Activated CD4-positive, alpha-beta T cell treated with anti-CD3 and anti-CD28 coated beads, Interleukin-2, amount 50 U/mL, for 24 hours (primary cell): ENCODE data around the gene BLTP3A.
"Not testable (repeated sequence)": the region's sequence is repeated elsewhere in the genome, so short reads cannot be mapped to it uniquely, and the experiment has no call there.

Experiments
- DNase-seq, 2 donors: peaks; one replicate each; pipeline ENCODE4 v3.0.0-alpha.2; 2020; ENCODE audit warnings: low read depth in 1 of 2, low spot score in 1 of 2

BLTP3A gene

GRCh38 chr6:34792605-34793500, 970 bp downstream of the BLTP3A start:
- no peak for DNase-seq

GRCh38 chr6:34793877-34794276, 2.0 kb downstream of the BLTP3A start:
- no peak for DNase-seq

- DNase-seq: no peak
Measured at GRCh38 chr6:34795836-34796425, 4.0 kb downstream of the BLTP3A start.

- no peak for DNase-seq
Measured at GRCh38 chr6:34798057-34798456, 6.2 kb downstream of the BLTP3A start.

GRCh38 chr6:34799547-34799946, 7.7 kb downstream of the BLTP3A start:
- no peak for DNase-seq

- DNase-seq: no peak
Measured at GRCh38 chr6:34804543-34804942, 12.7 kb downstream of the BLTP3A start.

GRCh38 chr6:34805074-34805473, 13.2 kb downstream of the BLTP3A start:
- DNase-seq: not testable (repeated sequence)

GRCh38 chr6:34806738-34807453, 15.0 kb downstream of the BLTP3A start:
- no peak for DNase-seq

GRCh38 chr6:34808473-34808872, 16.6 kb downstream of the BLTP3A start:
- DNase-seq: not testable (repeated sequence)

GRCh38 chr6:34809419-34809818, 17.5 kb downstream of the BLTP3A start:
- DNase-seq: not testable (repeated sequence)

- no peak for DNase-seq
Measured at GRCh38 chr6:34810017-34810882, 18.4 kb downstream of the BLTP3A start.

DNA sequence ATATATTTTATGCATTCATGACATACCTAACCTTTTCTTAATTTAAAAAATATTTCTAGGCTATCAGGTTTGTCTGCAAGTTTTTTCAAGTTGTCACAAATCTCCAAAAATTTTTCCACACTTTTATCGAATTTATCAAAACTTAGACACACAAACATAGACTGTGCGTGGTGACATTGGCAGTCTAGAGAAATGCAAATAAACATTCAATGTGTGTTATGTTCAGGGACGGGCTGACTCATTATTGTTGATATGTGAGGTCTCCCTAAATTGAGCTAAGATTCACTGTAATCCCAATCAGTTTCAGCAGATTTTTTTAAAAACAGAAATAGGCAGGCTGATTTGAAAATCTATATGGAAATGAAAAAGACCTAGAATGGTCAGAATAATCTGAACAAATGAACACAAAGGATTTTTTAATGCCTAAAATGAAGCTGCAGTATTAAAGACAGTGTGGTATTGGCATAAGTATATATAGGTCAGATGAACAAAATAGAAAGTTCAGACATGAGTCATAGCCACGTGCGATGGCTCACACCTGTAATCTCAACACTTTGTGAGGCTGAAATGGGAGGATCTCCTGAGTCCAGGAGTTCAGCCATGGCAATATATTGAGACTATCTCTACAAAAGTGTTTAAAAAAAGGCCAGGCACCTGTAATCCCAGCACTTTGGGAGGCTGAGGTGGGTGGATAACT, 19.2 kb downstream of the BLTP3A start:
- no peak for DNase-seq

- DNase-seq: no peak
Measured at GRCh38 chr6:34813028-34813713, 21.3 kb downstream of the BLTP3A start.

GRCh38 chr6:34816635-34817301, 24.9 kb downstream of the BLTP3A start:
- DNase-seq: no peak

DNA sequence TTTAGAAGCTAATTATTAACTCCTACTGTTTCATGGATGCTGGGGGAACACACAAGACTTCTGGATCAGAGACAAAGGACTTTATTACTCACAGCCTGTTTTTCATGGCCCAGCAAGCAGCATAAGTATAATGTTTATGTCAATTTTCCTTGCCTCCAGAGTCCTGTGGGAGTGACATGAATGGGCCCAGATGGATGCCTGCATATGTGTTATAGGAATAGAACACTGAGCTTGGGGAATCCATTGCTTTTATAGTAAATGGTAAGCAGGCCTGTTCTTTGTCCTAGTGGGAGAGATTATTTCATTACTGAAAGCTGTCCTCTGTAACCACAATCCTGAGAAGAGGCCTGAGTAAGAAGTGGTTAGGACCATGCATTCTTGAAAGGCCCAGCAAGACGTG, 25.6 kb downstream of the BLTP3A start:
- DNase-seq: no peak

- DNase-seq: not testable (repeated sequence)
Measured at GRCh38 chr6:34818872-34819570, 27.1 kb downstream of the BLTP3A start.

- DNase-seq: no peak
Measured at GRCh38 chr6:34819571-34820480, 27.9 kb downstream of the BLTP3A start.

DNA sequence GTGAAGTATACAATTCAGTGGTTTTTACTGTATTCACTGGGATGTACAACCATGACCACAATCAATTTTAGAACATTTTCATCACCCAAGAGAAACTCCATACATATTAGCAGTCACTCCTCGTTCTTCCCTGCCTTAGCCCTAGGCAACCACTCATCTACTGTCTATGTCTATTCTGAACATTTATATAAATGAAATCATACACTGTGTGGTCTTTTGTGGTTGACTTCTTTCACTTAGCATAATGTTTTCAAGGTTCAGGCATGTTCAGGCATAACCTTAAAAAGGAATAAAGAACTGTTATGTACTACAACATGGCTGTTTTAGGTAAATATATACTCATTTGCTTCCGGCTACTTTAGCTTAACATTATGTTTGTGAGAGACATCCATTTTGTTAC, 37.3 kb downstream of the BLTP3A start:
- no peak for DNase-seq
